ENCODE measurements around the gene DAAM2. TPM values are rescaled to one million over a fixed set of nuclear protein-coding genes. Genes with fewer than 3 reads are reported as not detected.

Gene DAAM2
- polyA plus RNA-seq, 3 donors: not detected

DNA sequence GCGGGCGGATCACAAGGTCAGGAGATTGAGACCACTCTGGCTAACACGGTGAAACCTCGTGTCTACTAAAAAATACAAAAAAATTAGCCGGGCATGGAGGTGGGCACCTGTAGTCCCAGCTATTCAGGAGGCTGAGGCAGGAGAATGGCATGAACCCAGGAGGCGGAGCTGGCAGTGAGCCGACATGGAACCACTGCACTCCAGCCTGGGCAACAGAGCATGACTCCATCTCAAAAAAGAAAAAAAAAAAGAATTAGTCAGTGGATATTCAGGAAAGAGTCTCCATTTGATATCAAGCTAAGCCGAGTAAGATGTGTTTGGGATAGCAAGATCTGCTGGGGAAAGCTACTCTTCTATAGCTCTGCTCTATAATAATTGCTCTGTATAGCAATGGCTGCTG is 101.1 kb downstream of the DAAM2 start:
- Mint-ChIP-seq H3K36me3 (no peaks in the 10 kb centered on the region), H3K4me1 (no peaks in the 10 kb centered on the region), H3K9me3 (peaks cover 0 to 2% (median 0%) of the 10 kb centered on the region in 7 donors), H3K27ac (no peak overlapping the region), H3K4me3 (no peak overlapping the region), H3K27me3 (ENCODE audit: low read depth in 3 of 3) (peaks cover 5 to 13% (median 10%) of the 10 kb centered on the region in 3 donors)
- H3K4me2 ChIP-seq (replicated peaks; ENCODE audit: extremely low read depth, low read length, poor library complexity, severe bottlenecking): no peak overlapping the region
- H3K27ac ChIP-seq (ENCODE audit: low read depth in 1 of 2, low read length in 2 of 2): no peak overlapping the region
- no peaks in the 10 kb centered on the region for H4K20me1 ChIP-seq (ENCODE audit: insufficient read depth, low read length)
- 100% methylated on average over 4 of the region's 8 CpGs for WGBS (ENCODE audit: insufficient coverage)
- H2AFZ ChIP-seq (ENCODE audit: insufficient read depth, low read depth, low read length, poor library complexity, severe bottlenecking): no peak overlapping the region
- H3K9me3 ChIP-seq (replicated peaks in 1 of 2; ENCODE audit: control insufficient read depth in 1 of 2, insufficient read depth in 1 of 2, low read length in 2 of 2): no peaks in the 10 kb centered on the region
- intact Hi-C loops (cut with micrococcal nuclease): no loop called here
- H3K36me3 ChIP-seq (replicated peaks in 1 of 2; ENCODE audit: control insufficient read depth in 1 of 2, insufficient read depth in 2 of 2, low read length in 2 of 2): no peaks in the 10 kb centered on the region
- DNase-seq: no peak
- H3K4me1 ChIP-seq (ENCODE audit: control insufficient read depth in 1 of 2, insufficient read depth in 2 of 2, low read length in 2 of 2): no peaks in the 10 kb centered on the region
- no peak overlapping the region for H3K4me3 ChIP-seq (replicated peaks in 1 of 3; ENCODE audit: low read depth in 2 of 3, low read length in 3 of 3)
- no peaks in the 10 kb centered on the region for H3K27me3 ChIP-seq (ENCODE audit: control insufficient read depth in 2 of 2, insufficient read depth in 2 of 2, low read length in 2 of 2)
- H3K9ac ChIP-seq (ENCODE audit: insufficient read depth, low read length, poor library complexity, severe bottlenecking): no peak overlapping the region
- H3K79me2 ChIP-seq (ENCODE audit: insufficient read depth, low read length): no peaks in the 10 kb centered on the region
- TF ChIP-seq, protein P1, sequence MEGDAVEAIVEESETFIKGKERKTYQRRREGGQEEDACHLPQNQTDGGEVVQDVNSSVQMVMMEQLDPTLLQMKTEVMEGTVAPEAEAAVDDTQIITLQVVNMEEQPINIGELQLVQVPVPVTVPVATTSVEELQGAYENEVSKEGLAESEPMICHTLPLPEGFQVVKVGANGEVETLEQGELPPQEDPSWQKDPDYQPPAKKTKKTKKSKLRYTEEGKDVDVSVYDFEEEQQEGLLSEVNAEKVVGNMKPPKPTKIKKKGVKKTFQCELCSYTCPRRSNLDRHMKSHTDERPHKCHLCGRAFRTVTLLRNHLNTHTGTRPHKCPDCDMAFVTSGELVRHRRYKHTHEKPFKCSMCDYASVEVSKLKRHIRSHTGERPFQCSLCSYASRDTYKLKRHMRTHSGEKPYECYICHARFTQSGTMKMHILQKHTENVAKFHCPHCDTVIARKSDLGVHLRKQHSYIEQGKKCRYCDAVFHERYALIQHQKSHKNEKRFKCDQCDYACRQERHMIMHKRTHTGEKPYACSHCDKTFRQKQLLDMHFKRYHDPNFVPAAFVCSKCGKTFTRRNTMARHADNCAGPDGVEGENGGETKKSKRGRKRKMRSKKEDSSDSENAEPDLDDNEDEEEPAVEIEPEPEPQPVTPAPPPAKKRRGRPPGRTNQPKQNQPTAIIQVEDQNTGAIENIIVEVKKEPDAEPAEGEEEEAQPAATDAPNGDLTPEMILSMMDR (IDR thresholded peaks at IDR 0.05): no peak

DNA sequence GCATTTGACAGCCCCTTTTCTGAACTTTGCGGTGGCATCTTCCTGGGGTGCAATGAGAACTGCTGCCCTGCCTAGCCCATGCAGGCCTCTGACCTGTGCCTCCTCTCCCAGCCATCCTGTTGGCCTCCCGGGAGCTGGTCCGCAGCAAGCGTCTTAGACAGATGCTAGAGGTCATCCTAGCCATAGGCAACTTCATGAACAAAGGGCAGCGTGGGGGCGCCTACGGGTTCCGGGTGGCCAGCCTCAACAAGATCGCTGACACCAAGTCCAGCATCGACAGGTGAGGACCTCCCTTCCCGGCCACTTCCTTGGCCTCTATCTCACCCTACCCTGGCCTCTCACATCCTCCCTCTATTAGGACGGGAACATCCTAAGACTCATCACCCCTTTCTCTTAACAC is 104.5 kb downstream of the DAAM2 start:
- Histone ChIP-seq H3K79me2 (ENCODE audit: insufficient read depth, low read length) (no peaks in the 10 kb centered on the region), H3K4me2 (replicated peaks; ENCODE audit: extremely low read depth, low read length, poor library complexity, severe bottlenecking) (no peak overlapping the region), H3K27ac (ENCODE audit: low read depth in 1 of 2, low read length in 2 of 2) (no peak overlapping the region), H3K36me3 (replicated peaks in 1 of 2; ENCODE audit: control insufficient read depth in 1 of 2, insufficient read depth in 2 of 2, low read length in 2 of 2) (no peaks in the 10 kb centered on the region), H4K20me1 (ENCODE audit: insufficient read depth, low read length) (no peaks in the 10 kb centered on the region), H3K9ac (ENCODE audit: insufficient read depth, low read length, poor library complexity, severe bottlenecking) (no peak overlapping the region), H3K4me3 (replicated peaks in 1 of 3; ENCODE audit: low read depth in 2 of 3, low read length in 3 of 3) (no peak overlapping the region), H3K9me3 (replicated peaks in 1 of 2; ENCODE audit: control insufficient read depth in 1 of 2, insufficient read depth in 1 of 2, low read length in 2 of 2) (no peaks in the 10 kb centered on the region), H3K27me3 (ENCODE audit: control insufficient read depth in 2 of 2, insufficient read depth in 2 of 2, low read length in 2 of 2) (no peaks in the 10 kb centered on the region), H2AFZ (ENCODE audit: insufficient read depth, low read depth, low read length, poor library complexity, severe bottlenecking) (no peak overlapping the region), H3K4me1 (ENCODE audit: control insufficient read depth in 1 of 2, insufficient read depth in 2 of 2, low read length in 2 of 2) (no peaks in the 10 kb centered on the region)
- Mint-ChIP-seq H3K27ac (peak overlapping the region in 1 of 7 donors; percentile 17), H3K9me3 (peaks cover 0 to 2% (median 0%) of the 10 kb centered on the region in 7 donors), H3K27me3 (ENCODE audit: low read depth in 3 of 3) (peaks cover 2 to 9% (median 4%) of the 10 kb centered on the region in 3 donors), H3K4me1 (no peaks in the 10 kb centered on the region), H3K4me3 (no peak overlapping the region), H3K36me3 (no peaks in the 10 kb centered on the region)
- intact Hi-C loops (cut with micrococcal nuclease): no loop called here
- 93% methylated on average over 12 of the region's 12 CpGs for WGBS (ENCODE audit: insufficient coverage)
- TF ChIP-seq, protein P1 (IDR thresholded peaks at IDR 0.05): no peak
- DNase-seq: no peak

All from CD14-positive monocyte (primary cell).